ENCODE data around the gene EOLA2. TPM values are rescaled to one million over a fixed set of nuclear protein-coding genes. Genes with fewer than 3 reads are reported as not detected.
"Not testable (repeated sequence)": the region's sequence is repeated elsewhere in the genome, so short reads cannot be mapped to it uniquely, and the experiment has no call there.

The EOLA2 gene
- total RNA-seq, 1 donor: 8.8 TPM

DNA sequence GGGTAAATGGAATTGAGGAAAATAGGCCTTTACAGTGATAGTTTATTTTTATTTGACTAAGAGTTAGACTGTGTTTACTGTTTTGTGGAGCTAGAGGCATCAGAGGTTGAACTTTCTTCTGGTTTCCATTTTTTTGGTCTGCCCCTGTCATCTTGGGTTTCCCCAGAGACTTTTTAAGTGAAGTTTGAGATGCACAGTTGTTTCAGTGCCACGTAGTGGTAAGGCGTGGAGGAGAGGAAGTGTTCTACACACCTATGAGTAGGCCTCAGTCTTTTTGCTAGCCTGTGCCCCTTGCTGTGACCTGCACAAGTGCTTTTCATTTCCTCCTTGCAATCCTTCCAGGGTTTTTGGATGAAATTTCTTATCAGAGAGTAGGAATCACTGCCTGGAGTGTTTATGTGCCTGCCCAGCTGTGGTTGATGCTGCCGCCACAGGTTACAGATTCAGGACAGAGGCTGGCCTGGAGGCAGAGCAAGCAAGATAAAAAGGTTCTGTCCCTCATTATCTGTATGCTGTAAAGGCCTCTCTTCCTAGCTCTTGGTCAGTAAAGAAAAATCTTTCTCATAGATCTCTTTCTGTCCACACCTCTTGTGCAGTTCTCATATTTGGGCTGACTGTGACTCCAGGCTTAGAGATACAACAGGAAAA, 21.4 kb downstream of the EOLA2 start:
- no peaks in the 10 kb centered on the region for H3K4me1 ChIP-seq (ENCODE audit: insufficient read depth, low read length)
- H3K27me3 ChIP-seq (ENCODE audit: insufficient read depth, low read length): no peaks in the 10 kb centered on the region
- H3K9me3 ChIP-seq (ENCODE audit: low read depth, low read length): no peaks in the 10 kb centered on the region
- H3K4me3 ChIP-seq (ENCODE audit: low read length): no peak overlapping the region

GRCh38 chrX:149910178-149910695, 28.1 kb downstream of the EOLA2 start:
- H3K27me3 ChIP-seq (ENCODE audit: insufficient read depth, low read length): no peaks in the 10 kb centered on the region
- H3K4me3 ChIP-seq (ENCODE audit: low read length): no peak overlapping the region
- H3K9me3 ChIP-seq (ENCODE audit: low read depth, low read length): no peaks in the 10 kb centered on the region

DNA sequence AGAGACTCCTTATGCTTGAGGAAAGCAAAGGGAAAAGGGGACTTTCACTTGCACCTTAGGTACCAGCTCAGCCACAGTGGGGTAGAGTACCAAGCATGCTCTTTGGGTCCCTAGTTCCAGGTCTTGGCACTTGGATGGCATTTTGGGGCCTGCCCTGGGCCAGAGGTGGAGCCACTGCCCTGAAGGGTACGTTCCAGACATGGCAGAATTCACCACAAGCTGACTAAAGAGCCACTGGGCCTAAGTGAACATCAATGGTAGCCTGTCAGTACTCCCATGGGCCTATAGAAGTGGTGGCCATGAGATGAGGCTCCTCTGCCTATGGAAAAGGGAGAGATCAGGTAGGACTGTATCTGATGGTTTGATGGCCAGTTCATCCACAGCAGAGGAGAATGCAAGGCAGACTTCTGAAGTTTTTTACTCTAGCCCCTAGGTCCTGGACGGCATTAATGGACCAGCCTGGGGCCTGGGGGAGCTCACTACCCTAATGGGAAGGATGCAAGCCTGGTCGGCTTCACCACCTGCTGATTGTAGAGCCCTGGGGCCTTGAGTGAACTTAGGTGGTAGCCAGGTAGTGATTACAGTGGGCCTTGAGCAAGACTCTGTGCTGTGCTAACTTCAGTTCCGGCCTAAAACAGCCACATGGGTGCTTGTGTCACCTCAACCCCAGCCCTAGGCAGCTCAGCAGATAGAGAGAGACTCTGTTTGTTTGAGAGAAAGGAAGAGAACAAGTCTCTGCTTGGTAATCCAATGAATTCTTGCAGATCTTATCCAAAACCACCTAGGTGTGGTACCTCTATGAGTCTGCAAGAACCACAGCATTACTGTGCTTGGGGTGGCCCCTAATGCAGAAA, 28.7 kb downstream of the EOLA2 start:
- no peaks in the 10 kb centered on the region for H3K4me1 ChIP-seq (ENCODE audit: insufficient read depth, low read length)

More at GRCh38 chrX:149910178-149910695, 28.1 kb downstream of the EOLA2 start:
- no peaks in the 10 kb centered on the region for H3K4me1 ChIP-seq (ENCODE audit: insufficient read depth, low read length)

DNA sequence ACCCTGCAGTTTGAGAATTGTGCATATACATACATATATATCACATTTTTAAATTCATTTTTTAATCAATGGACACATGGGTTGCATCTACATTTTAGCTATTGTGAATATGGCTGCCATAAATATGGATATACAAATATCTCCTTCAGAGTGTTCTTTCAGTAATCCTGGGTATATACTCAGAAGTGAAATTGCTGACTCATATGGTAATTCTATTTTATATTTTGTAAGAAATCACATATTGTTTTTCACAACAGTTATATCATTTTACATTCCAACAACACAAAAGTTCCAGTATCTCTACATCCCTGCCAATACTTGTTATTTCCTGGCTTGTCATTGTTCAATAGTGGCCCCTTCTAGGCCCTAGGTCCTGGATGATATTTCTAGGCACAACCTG, 29.6 kb downstream of the EOLA2 start:
- H3K4me3 ChIP-seq (ENCODE audit: low read length): no peak overlapping the region
- H3K9me3 ChIP-seq (ENCODE audit: low read depth, low read length): no peaks in the 10 kb centered on the region
- H3K4me1 ChIP-seq (ENCODE audit: insufficient read depth, low read length): peaks cover 3% of the 10 kb centered on the region
- no peaks in the 10 kb centered on the region for H3K27me3 ChIP-seq (ENCODE audit: insufficient read depth, low read length)

More for the DNA sequence above, 28.7 kb downstream of the EOLA2 start:
- Histone ChIP-seq H3K9me3 (ENCODE audit: low read depth, low read length) (no peaks in the 10 kb centered on the region), H3K27me3 (ENCODE audit: insufficient read depth, low read length) (no peaks in the 10 kb centered on the region), H3K4me3 (ENCODE audit: low read length) (no peak overlapping the region)

DNA sequence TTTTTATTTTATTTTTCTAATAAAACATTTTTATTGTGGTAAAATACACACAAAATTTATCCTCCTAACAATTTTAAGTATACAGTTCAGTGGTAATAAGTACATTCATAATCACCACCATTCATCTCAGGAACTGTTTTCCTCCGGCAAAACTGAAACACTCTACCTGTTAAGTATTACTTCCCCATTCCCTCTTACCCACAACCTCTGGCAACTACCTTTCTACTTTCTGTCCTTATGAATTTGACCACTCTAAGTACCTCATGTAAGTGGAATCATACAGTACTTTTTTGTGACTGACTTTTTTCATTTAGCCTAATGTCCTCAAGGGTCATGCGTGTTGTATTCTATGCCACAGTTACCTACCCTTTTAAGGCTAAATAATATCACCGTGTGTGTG, 30.0 kb downstream of the EOLA2 start:
- Histone ChIP-seq H3K27me3 (ENCODE audit: insufficient read depth, low read length) (no peaks in the 10 kb centered on the region), H3K4me1 (ENCODE audit: insufficient read depth, low read length) (peaks cover 3% of the 10 kb centered on the region), H3K9me3 (ENCODE audit: low read depth, low read length) (no peaks in the 10 kb centered on the region), H3K4me3 (ENCODE audit: low read length) (no peak overlapping the region)

- H3K4me3 ChIP-seq (ENCODE audit: low read length): no peak overlapping the region
- no peaks in the 10 kb centered on the region for H3K27me3 ChIP-seq (ENCODE audit: insufficient read depth, low read length)
- peaks cover 3% of the 10 kb centered on the region for H3K4me1 ChIP-seq (ENCODE audit: insufficient read depth, low read length)
- no peaks in the 10 kb centered on the region for H3K9me3 ChIP-seq (ENCODE audit: low read depth, low read length)
These were observed 34.2 kb downstream of the EOLA2 start for GRCh38 chrX:149903889-149904748.

DNA sequence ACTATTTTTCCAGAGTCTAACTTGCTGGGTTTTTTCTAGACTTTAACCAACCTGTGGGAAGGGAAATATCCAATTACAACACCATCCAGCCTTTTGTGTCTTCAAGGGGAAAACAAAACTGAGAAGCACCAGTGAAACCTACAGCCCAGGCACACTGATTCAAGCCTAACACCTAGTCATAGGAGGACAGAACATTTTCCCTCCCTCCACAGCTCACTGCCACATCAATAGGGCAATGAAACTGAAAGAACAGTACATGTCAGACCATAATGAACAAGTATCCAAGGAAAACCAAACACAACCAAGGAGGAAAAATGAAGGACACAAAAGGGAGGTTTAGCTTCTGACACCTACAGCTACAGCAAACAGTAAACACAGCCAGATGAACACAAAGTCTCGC, 39.7 kb downstream of the EOLA2 start:
- Histone ChIP-seq H3K4me1 (ENCODE audit: insufficient read depth, low read length) (no peaks in the 10 kb centered on the region), H3K9me3 (ENCODE audit: low read depth, low read length) (no peaks in the 10 kb centered on the region), H3K27me3 (ENCODE audit: insufficient read depth, low read length) (no peaks in the 10 kb centered on the region), H3K4me3 (ENCODE audit: low read length) (no peak overlapping the region)

- H3K9me3 ChIP-seq (ENCODE audit: low read depth, low read length); H3K4me1 ChIP-seq (ENCODE audit: insufficient read depth, low read length); H3K4me3 ChIP-seq (ENCODE audit: low read length); H3K27me3 ChIP-seq (ENCODE audit: insufficient read depth, low read length): not testable (repeated sequence)
These were observed 47.5 kb downstream of the EOLA2 start for GRCh38 chrX:149890828-149891227.

Other genes with a start within 250 kb of the EOLA2 start
- not detected for gene MAGEA11, start 226.4 kb downstream of the EOLA2 start, total RNA-seq
- not detected for gene HSFX1, start 164.4 kb downstream of the EOLA2 start, total RNA-seq
- gene MAGEA9, start 156.6 kb downstream of the EOLA2 start, total RNA-seq: not detected
- gene MAGEA8, start 57.3 kb downstream of the EOLA2 start, total RNA-seq: not detected
- gene HSFX4, start 8.9 kb downstream of the EOLA2 start, total RNA-seq: not detected

Measured in mononuclear cell (primary cell).